HG03066 (cell line): ENCODE results near the gene C19orf47.
A peak's percentile ranks its signal among the peaks of the same experiment; 100 is the strongest.

Experiments used
- ATAC-seq: cut with Tn5 transposase; IDR thresholded peaks from one replicate; pipeline ENCODE4 v1.9.1; 2021; ENCODE audit warnings: low read depth; ENCODE audit not compliant: unreplicated experiment

The C19orf47 gene, protein sequence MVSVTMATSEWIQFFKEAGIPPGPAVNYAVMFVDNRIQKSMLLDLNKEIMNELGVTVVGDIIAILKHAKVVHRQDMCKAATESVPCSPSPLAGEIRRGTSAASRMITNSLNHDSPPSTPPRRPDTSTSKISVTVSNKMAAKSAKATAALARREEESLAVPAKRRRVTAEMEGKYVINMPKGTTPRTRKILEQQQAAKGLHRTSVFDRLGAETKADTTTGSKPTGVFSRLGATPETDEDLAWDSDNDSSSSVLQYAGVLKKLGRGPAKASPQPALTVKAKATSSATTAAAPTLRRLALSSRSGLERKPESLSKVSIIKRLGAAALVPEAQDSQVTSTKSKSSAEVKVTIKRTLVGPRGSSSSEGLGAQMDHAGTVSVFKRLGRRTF

DNA sequence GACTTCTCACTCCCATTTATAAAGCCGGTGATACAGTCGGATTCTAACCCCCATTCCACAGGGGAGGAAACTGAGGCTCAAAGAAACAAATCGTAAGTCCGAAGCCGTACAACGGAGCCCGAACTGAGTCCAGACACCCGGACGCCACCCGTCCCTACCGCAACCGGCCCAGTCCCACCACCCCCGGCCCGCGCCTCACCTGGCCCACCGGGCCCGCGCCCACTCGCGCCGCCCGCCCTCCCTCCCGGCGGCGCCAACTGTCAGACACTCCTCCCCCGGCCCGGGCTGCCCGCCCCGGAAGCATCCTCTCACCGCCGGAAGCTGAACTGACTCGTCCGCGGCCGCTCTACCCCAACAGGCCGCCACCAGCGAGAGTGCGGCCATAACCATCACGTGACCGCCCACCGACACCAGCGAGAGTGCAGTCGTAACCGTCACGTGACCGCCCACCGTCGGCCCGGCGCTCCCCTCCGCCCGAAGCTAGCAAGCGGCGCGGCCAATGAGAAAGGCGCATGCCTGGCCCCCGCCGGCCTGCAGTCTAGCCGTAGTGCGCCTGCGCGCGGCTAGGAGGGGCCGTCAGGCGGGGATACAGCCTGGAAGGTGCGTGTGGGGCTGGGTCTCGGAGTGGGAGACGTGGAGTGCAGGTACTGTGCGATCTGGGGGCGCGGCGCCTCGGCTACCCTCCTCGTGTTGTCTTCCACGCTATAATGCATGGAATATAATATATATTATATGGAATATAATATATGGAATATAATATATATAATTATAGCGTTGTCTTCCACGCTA lies at the start of gene C19orf47, which contains the start of gene PLD3:
Gene C19orf47 (minus strand): TSS at position 273 of the 789 bp plus-strand sequence. CDS start 6,540 bp downstream, outside the sequence.
Gene PLD3 (plus strand): TSS at position 571 of the 789 bp plus-strand sequence. CDS start 17,789 bp downstream, outside the sequence.
- peak; percentile 94 for ATAC-seq

DNA sequence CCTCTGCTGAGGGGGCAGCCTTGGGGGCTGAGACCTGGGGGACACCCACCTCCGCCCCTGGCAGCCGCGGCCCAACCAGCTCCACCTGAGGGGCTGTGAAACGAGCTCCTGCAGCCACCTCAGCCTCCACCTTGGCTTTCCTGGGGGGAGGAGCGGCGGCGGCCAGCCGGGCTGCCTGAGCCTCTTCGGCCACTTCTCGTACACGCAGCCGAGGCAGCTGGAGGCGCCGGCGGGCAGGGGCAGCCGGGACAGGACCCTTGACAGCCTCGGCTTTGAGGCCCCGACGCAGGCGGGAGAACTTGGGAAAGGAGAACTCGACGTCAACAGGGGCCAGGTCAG lies 49.3 kb upstream of the C19orf47 start:
- ATAC-seq, result no peak

DNA sequence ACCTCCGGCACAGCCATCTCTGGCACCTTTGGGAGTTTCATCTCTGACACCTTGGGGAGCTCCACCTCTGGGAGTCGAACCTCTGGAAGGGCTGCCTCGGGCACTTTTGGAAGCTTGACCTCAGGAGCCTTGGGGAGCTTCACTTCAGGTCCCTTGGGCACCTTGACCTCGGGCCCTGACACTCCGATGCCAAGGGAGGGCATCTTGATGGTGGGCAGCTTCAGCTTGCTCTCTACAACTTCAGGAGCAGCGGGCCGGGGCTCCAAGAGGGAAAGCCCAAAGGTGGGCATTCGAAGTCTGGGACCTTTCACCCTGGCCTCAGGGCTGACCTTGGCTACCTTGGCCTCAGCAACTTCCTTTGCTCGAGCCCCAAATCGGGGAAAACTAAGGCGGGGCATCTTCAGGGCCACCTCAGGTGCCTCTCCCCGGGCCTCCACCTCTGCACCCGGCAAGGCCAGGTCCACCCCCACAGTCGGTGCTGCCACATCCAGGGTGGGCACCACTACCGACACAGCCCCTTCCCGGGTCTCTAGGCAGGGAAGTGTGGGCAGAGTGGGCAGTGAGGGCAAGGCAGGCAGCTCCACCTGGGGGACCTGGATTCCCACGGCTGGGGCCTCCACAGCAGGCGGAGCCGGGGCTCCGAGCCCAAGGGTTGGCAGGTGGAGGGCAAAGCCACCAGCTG lies 48.8 kb upstream of the C19orf47 start:
- ATAC-seq, result no peak

DNA sequence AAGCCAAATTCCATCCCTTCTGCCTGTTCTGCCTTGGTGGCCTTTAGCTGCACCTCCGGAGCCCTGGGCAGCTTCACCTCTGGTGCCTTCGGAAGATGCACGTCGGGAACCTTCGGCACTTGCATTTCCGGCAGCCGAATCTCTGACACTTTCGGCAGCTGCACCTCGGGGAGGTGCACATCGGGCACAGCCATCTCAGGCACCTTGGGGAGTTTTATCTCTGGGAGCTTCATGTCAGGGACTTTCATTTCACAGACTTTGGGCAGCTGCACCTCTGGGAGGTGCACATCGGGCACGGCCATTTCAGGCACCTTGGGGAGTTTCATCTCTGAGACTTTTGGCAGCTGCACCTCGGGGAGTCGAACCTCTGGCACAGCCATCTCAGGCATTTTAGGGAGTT lies 47.8 kb upstream of the C19orf47 start:
- no peak for ATAC-seq

DNA sequence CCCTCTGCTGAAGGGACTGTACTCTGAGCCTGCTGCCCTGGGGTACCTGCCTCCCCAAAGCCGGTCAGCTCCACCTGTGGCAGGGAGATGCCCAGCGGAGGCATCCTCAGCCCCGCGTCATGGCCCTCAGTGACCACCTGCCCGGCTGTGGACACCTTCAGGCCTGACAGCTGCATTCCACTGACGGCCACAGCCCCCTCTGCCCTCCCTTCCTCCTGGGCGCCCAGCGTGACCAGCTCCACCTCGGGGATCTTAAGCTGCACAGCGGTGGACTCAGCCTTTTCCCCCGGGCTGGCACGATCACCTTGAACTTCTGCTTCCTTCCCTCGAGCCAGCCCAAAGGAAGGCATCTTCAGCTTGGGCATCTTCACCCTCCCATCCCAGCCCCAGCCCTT lies 46.6 kb upstream of the C19orf47 start:
- ATAC-seq, result no peak

DNA sequence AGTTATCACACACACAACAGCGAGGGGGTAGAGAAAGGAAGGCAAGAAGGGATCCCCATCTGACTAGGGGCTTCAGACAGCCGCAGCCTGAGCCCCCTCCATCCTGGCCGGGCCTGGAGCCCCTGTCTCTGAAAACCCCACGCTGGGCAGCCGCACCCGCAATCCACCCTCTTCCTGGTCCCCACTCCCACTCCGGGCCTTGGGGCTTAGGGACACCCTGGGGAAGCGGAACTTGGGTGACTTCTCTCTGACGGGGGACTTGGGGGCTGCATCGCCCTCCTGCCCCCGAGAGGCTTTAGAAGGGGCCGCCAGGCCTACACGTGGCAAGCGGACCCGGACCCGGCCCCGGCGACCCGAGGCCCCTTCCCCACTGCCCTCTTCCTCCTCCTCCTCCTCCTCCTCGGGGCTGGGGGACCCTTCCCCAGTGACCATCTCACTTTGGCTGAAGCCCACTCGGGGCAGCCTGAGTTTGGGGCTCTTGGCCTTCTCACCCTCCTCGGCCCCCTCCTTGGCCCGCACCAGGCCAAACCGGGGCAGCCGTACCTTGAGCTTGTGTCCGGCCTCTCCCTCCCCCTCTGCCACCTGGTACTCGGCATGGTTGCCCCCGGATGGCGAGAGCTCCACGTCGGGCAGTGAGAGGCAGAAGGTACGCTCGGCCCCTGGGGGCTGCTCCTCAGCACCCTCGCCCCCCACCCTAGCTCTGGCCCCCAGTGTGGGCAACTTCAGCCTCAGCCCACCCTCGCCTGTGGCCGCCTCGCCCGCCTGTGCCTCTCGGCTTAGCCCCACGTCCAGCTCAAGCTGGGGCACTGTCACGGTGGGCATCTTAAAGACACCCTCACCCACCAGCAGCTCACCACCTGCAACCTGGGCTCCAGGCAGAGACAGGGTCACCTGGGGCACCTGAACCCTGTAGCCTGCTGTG lies 46.0 kb upstream of the C19orf47 start:
- no peak for ATAC-seq

DNA sequence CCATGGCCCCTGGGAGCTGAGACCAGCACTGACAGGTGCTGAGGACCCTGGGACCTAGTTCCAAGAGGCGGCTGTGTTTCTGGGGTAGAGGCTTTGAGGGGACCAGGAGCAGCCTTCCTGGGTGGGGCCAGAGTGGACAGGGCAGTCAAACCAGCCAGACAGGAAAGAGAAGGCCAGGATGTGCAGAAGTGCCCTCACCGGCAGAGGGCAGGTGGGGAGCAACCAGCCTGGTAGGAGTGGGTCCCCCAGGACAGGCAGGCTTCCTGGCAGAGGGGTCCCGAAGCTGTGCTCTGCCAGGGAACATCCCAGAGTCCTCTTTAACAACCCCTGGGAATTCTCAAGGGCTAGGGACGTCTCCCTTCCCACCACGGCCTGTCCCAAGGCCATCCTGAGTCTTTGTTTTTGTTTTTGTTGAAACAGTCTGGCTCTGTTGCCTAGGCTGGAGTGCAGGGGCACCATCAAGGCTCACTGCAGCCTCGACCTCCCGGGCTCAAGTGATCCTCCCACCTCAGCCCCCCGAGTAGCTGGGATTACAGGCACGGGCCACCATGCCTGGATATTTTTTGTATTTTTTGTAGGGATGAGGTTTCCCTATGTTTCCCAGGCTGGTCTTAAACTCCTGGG lies 44.8 kb upstream of the C19orf47 start:
- ATAC-seq, result no peak

DNA sequence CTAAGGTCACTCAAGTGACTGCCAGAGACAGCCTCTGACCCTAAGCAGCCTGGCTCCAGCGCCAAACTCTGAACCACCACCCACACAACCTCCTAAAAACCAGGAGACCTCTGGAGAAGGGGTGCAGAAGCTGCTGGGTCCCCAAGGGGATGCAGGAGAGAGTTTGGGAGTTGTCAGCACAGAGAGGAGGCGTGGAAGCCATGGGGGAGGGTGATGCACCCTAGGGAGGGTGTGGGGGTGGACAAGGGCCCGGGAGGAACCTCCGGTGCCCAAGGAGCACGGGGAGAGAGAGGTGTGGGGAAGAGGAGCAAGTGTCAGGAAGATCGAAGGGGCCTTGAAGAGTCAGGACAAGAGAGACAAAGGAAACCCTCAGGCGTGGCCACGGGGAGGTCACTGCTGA lies 43.9 kb upstream of the C19orf47 start:
- no peak for ATAC-seq

DNA sequence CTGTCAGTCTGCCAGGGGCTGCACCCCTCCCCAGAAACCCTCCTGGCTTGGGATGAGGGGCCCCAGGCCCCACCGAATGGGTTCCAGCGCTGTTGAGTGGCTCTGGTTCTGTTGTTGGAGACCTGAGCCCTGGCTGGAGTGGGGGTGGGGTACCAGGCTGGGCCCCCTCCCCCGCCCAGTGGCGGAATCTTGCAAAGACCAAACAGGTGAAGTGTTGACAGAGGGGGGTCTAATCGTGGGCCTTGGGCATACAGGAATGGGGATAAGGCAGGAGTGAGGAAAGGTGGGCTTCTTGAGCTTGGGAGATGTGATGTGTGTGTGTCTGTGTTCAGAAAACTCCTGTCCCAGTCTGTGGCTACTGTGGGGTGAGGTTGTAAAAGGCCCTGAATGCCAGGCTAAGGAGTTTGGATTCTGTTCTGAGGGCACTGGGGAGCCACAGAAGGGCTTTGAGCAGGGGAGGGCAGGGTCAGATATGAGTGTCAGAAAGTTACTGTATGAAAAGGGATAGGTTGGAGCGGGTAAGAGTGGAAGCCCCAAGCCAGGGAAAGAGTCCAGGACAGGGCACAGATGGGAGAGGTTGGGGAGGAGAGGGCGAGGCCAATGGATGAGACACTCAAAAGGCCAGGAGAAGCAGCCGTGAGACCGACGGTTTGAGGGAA lies 42.0 kb upstream of the C19orf47 start, which contains the start of gene HIPK4:
Gene HIPK4 (minus strand): TSS at position 98 of the 659 bp plus-strand sequence. CDS start 279 bp downstream, outside the sequence.
- no peak for ATAC-seq

DNA sequence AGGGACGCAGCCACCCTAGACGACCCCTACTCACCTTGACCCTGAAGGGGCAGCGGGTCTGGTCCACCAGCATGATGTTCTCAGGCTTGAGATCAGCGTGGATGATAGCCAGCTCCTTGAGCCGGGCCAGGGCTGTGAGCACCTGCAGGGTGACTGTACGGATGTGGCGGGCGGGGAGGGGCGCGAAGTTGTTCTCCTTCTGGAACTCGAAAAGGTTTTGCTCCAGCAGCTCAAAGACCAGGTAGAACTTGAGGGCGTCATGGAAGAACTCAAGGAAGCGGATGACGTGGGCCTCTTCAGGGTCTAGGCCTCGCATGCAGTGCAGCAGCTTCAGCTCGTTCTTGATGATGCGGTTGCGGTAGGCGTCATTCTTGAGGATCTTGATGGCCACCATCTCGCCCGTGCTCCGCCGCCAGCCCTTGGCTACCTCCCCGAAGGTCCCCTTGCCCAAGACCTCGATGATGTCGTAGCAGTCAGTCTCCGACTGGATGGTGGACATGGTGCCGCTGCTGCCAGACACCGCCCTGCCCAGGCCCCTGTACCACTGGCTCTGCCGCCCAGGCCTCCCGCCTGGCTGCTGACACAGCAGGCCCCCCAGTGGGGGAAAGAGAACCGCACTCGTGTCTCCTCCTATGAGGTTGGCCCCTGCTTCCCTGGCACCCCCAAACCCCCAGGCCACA lies 41.3 kb upstream of the C19orf47 start:
- no peak for ATAC-seq

DNA sequence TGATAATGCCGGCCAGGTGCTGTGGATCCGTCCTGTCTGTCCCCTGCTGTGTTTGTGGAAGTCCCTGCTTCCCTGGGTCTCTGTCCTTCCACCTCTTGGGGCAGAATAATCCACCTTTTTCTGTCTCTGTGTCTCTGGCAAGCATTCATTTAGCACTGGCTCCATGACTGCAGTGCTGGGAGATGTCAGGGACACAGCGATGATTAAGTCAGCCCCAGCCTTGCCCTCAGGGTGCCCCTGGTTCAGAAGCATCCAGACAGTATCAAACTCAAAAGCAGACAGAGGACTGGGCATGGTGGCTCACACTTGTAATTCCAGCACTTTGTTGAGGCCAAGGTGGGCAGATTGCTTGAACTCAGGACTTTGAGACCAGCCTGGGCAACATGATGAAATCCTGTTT lies 40.3 kb upstream of the C19orf47 start:
- no peak for ATAC-seq

DNA sequence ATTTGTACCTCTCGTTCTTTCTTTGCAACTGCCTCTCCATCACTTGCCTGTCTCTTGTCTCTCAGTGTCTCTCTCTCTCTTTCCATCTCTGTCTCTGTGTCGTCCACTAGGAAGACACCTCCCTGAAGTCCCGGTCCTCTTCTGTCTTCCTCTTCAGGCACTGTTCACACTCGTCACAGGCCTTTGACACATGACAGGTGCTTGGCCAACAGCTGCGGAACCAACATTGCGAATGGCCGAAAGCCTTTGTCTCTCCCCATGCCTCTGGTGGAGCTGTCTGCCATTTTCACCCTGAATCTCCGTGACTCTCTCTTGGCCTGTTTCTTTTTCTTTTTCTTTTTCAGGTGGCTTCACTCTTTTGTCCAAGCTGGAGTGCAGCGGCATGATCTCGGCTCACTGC lies 39.0 kb upstream of the C19orf47 start:
- no peak for ATAC-seq

DNA sequence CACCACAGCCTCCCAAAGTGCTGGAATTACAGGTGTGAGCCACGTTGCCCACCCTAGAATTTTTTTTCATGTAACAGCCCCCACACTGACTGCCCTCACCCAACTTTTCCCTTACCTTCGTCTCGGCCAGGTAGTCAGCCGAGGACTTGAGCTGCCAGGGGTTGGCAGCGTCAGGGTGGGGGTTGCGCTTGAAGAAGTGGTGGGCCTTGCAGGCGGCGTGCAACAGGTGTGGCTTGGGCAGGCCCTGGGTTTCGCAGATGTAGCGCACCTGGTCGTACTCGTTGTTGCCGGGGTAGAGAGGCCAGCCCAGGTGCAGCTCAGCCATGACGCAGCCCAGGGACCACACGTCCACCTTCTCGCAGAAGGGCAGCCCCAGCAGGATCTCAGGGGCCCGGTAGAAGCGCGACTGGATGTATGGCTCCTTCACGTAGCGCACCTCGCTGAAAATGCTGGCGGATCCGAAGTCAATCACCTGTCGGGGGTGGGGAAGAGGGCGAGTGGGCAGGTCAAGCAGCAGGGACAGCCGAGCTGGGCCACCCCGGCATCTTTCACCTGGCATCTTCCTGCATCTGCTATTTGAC lies 35.6 kb upstream of the C19orf47 start:
- no peak for ATAC-seq

DNA sequence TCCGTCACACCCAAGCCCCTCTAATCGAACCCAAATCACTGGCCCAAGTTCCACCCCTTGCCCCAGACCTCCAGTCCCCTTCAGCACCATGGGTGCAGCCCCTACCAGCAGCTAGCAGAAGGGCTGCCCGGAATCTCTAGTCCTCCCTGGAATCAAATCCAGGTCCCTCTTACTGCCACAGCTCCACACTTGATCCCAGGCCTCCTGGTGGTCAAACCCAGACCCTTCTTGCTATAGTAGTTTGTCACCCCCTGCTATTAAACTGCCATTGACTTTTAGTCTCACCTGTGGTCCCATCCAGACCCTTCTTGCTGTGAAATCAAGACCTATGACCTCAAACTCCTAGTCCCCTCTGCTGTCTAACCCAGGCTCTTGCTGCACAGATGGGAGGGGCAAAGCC lies 33.1 kb upstream of the C19orf47 start:
- ATAC-seq, result no peak

DNA sequence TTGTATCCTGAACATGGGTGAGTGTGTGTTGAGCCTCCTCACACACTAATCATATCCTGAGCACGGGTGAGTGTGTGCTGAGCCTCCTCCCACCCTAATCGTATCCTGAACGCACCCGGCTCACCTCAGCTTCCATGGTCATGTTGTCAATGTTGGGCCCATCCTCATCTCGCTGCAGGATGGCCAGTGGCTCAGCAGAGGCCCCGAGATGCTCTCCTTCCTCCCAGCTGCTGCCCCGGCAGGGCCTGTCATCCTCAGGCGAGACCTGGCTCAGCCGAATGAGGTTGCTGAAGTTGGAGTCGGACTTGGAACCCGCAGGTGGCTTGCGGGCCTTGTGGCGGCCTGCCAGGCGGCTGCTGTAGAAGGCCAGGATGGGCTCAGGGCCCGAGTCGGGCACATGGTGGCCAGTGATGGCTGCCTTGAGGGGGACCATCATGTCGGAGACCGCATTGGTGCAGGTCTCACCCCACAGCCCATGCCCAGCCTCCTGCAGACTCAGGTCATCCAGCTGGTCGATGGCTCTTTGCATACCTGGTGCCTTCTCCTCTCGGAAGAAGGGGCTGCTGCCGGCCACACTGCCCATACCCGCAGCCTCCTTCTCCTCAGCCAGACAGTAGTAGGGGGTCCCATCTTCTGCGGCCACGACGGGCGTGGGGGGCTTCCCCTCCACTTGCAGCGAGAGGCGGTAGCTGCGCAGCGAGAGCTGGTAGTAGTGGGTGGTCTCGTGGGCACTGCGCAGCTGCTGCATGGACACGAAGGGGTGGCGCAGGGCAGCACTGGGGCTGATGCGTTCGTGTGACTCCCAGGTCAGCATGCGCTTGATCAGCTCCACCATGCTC lies 32.2 kb upstream of the C19orf47 start:
- no peak for ATAC-seq

DNA sequence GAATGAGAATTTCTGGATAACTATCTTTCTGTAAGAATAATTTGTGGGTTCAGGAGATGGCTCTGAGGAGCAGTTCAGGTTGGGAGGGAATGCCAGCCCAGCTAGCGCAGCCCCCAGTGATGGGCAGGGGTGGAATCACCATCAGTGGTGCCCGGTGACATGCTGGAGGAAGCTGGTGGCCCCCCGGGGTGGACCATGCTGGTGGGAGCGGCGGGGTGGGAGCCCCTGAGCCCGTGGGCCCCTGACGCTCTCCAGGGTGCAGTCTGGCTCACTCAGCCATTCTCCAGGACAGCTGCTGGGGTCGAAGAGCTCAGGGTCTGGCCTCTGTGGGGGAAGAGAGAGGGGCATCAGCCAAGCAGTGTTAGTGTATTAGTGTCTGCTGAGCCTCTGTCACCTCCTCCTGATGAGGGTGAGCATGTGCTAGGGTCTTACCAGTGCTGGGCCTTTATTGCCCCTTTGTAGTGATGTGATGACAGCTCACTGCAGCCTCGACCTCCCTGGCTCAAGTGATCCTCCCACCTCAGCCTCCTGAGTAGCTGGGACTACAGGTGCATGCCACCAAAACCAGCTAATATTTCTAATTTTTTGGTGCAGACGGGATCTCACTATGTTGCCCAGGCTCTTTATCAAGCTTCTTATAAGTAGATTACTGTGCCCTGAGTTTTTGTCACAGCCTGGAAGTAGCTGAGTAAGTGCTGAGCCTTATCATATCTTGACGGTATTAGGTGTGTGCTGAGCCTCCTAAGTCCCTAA lies 31.4 kb upstream of the C19orf47 start:
- ATAC-seq, result no peak

DNA sequence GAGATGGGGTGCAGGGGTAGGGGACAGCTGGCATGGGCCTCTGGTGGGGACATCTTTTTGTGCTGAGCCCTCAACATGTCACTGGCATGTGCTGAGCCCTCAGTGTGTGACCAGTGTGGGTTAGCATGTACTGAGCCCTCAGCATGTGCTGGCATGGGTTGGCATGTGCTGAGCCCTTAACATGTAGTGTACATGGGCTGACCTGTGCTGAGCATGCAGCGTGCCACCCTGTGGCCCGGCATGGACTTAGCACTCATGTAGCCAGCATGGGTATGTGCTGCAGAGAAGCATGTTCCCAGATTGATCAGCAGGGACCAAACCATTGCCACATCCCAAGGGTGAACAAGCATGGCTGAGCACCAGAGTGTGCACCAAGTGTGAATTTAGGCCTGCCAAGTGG lies 30.3 kb upstream of the C19orf47 start:
- no peak for ATAC-seq
